ENCODE results near the gene ITGB4. TPM values are rescaled to one million over a fixed set of nuclear protein-coding genes. Genes with fewer than 3 reads are reported as not detected.

ITGB4 gene
- total RNA-seq, 1 donor from 2014 or later: 0.76 TPM

DNA sequence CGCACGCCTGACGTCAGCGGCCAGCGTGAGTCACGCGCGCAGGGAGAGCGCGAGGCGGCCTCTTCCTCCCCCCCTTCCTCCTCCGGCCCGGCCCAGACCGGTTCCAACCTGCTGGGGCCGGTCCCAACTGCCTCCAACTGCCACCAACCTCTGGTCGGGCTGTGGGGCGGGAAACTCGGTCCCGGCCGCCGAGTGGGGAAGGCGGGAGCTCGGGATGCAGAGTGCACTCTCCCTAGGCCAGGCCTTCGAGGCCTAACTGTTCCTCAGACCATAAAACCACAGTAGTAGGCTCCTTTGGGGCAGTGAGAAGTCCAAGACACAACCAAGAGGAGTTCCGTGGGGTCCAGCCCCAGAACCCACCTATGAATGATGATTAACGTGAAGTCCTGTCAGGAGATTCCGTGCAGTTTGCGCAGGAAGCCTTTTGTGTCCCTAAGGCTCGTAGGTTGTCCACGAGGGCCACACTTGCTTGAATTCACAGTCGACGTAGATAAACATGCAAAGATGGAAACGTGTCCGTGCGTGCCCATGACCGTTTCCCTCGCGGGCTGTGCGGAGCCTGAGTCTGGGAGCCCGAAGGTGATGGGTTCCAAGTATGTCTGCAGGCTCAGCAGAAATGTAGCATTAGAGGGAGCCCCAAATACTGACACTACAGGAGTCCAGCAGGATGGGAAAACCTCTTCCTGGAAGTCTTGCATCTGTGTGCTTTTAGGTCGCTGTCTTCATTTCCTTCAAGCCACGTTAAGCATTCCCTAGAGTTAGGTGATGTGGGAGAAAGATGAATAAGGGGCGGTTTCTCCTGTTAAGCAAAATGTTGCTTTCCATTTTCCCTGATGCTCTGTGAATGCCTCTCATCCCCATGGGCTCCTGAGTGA, 64.0 kb downstream of the ITGB4 start:
- DNase-seq (ENCODE audit: extremely low read depth, low read depth, low spot score): no peak

DNA sequence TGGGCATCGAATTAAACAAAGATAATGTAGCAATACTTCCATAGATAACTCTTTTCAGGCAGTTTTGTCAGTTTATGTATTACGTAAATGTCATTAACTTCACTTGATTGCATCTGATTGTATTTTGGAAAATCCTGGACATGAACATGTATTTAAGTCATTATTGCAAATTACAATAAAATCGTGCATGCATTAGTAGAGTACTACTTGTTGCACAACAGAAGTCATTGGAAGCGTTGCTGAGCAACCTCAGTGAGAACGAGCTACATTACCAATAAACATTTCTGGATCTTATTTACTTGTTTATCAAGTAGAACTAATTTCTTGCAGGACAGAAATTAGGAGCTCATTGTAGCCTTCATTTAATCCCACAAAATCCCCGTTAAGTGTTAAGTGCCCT, 70.0 kb downstream of the ITGB4 start:
- no peak for DNase-seq (ENCODE audit: extremely low read depth, low read depth, low spot score)

DNA sequence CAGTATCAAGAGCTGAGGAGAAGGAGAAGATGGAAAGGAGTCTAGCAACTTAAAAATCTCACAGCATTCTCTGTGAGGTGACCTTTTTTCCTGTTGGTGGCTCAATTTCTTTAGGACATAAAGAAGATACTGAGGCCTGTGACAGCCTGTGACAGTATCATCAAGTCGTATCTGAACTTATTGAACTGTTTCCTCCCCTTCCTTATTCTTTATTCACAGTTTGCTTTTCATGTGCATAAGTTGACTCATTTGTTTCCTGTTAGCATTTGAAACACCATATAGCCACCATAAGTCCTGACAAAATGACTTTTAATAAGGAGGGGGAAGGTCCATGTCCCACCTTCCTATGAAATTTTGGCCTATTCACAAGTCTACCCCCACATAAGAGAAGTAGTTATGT, 72.2 kb downstream of the ITGB4 start:
- DNase-seq (ENCODE audit: extremely low read depth, low read depth, low spot score): no peak

DNA sequence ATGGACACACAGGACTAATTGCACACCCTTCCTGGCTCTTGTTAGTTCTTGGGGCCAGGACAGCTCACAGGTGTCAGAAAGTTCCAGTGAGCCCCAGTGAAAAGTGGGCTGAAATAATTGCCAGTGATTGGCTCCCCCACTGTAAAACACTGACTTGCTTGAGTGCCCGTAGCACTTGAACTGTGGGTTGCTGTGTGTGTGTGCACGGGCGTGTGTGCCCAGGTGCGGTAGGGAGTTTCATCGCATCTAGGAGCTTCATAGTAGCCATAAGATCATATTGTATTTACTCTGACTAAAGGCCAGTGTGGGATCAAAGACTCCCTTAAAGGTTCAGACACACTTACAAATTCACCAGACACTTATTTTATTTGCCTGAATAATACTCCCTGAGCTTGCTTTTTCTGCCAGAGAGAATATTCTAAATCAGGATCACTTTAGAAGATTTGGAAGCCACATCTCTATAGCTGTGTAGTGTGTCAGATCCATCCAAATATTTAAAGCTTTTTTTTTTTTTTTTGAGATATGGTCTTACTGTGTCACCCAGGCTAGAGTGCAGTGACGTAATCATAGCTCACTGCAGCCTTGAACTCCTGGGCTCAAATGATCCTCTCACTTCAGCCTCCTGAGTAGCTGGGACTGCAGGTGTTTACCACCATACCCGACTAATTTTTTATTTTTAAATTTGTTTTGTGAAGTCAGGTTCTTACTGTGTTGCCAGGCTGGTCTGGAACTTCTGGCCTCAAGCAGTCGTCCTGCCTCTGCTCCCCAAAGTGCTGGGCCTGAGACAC, 74.8 kb downstream of the ITGB4 start:
- DNase-seq (ENCODE audit: extremely low read depth, low read depth, low spot score): no peak

DNA sequence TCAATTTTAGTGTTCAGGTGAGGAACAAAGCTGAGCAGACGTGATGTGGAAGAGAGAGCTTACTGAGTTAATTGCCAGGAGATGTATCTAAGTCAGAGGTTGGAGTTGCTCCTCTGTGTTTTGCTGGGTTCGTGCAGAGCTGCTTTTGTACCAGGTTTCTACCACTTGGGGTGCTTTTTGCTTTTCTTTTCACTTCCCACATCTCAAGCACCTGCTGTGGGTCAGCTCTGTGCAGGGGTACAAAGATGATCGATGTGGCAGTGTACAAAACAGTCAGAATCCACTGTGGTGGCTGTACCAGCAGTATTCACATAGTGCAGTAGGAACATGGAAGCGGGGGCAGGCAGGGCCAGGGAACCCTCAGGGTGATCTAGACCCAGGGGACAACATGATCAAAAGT, 78.1 kb downstream of the ITGB4 start:
- no peak for DNase-seq (ENCODE audit: extremely low read depth, low read depth, low spot score)

DNA sequence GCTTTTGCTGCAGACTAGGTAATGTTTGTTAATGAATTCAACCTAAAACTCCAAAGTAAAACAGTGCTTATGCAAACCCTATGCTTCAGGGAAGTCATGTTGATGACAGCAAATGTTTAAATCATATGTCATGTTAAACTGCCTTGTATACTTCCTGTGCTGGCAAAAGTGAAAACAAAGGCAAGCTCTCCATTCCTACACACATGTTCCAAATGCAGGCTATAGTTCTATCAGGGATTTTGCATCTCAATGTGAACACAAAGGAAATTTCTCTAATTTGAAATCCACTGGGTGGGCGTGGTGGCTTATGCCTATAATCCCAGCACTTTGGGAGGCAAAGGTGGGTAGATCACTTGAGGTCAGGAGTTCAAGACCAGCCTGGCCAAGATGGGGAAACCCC, 82.6 kb downstream of the ITGB4 start:
- DNase-seq (ENCODE audit: extremely low read depth, low read depth, low spot score): no peak

DNA sequence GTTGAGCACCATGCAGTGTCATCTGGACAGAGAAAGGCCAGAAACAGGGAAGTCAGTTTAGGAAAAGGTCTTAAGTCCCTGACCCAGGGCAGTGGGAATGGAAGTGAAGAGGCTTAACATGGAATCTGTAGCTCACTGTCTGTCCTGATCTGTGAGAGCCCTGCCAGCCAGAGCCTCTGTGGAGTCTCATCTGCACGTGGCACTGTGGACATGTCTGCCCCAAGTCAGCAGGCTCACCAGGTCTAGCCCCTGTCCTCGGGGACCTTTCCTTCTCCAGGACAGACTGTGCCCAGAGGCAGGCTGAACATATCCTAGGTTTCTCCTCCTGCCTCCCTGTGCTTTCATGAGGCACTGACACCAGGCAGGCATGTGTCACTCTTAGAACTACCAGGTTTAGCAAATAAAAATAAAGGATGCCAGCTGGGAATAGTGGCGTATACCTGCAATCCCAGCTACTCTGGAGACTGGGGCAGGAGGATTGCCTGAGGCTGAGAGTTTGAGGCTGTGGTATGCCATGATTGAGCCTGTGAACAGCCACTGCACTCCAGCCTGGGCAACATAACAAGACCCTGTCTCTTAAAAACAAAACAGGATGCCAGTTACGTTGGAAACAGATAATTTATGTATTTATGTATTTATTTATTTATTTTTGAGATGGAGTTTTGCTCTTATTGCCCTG, 85.7 kb downstream of the ITGB4 start:
- no peak for DNase-seq (ENCODE audit: extremely low read depth, low read depth, low spot score)

Other genes with a start within 250 kb of the ITGB4 start
- 11.6 and 21.3 TPM in 2 replicates for gene CASKIN2, start 205.9 kb upstream of the ITGB4 start, total RNA-seq
- gene TSEN54, start 204.9 kb upstream of the ITGB4 start, total RNA-seq: 11.9 and 16.0 TPM in 2 replicates
- 3.4 and 8.5 TPM in 2 replicates for gene LLGL2, start 195.8 kb upstream of the ITGB4 start, total RNA-seq
- gene MYO15B, start 133.7 kb upstream of the ITGB4 start, total RNA-seq: 5.6 and 10.6 TPM in 2 replicates
- not detected in 2 replicates for gene SMIM5, start 88.0 kb upstream of the ITGB4 start, total RNA-seq
- 15.0 and 28.1 TPM in 2 replicates for gene RECQL5, start 54.3 kb upstream of the ITGB4 start, total RNA-seq
- 70.7 and 84.6 TPM in 2 replicates for gene SAP30BP, start 54.1 kb upstream of the ITGB4 start, total RNA-seq
- 40.6 and 56.0 TPM in 2 replicates for gene GALK1, start 43.7 kb downstream of the ITGB4 start, total RNA-seq
- gene UNK, start 63.3 kb downstream of the ITGB4 start, total RNA-seq: 14.5 and 28.6 TPM in 2 replicates
- 1.1 and 1.6 TPM in 2 replicates for gene UNC13D, start 122.9 kb downstream of the ITGB4 start, total RNA-seq
- gene WBP2, start 133.9 kb downstream of the ITGB4 start, total RNA-seq: 66.6 and 74.7 TPM in 2 replicates
- gene TRIM47, start 157.1 kb downstream of the ITGB4 start, total RNA-seq: 90.3 and 98.8 TPM in 2 replicates
- 43.2 and 43.5 TPM in 2 replicates for gene TRIM65, start 175.5 kb downstream of the ITGB4 start, total RNA-seq
- 33.9 and 36.8 TPM in 2 replicates for gene MRPL38, start 183.4 kb downstream of the ITGB4 start, total RNA-seq
- gene FBF1, start 219.6 kb downstream of the ITGB4 start, total RNA-seq: 4.9 and 9.5 TPM in 2 replicates